K562 (cell line): Measurements from ENCODE around the gene PARD3. TPM values are rescaled to one million over a fixed set of nuclear protein-coding genes. Genes with fewer than 3 reads are reported as not detected.

ENCODE experiments used
- ATAC-seq: fragments of 200-7000 bp; cut with Tn5 transposase; 3 replicates; pipeline ENCODE4 v1.9.1; 2020; ENCODE audit warnings: moderate library complexity
- BruUV-seq: library from RNA; stranded (reverse); fragments of 400-500 nt; replicated peaks from 2 replicates; lab custom pipeline; 2021; lab: Mats Ljungman, UMichigan
- CTCF ChIA-PET: fragments of 300-600 bp; formaldehyde crosslinking; extraction: SDS; loops from one replicate; lab custom pipeline; 2021; ENCODE audit warnings: low intra/inter-chr PET ratio; lab: Yijun Ruan, JAX
- POLR2A ChIA-PET: fragments of 300-600, 350-650 bp; sonication (Branson Sonifier 250); formaldehyde crosslinking; extraction: SDS; loops from one replicate; lab custom pipeline; 2021; ENCODE audit warnings: antibody characterized with exemption, inconsistent platforms; lab: Yijun Ruan, JAX
- DNase-seq, 4 experiments: peaks; one replicate each; pipeline versions ENCODE4 v3.0.0 to v3.0.0-alpha.2; 2011 to 2018; ENCODE audit warnings: low spot score in 3 of 4, mixed read lengths in 3 of 4; ENCODE audit errors: extremely low read depth in 1 of 4
- FAIRE-seq: peaks from 2 replicates; lab custom pipeline; 2011; peaks lifted over from hg19 to GRCh38; lab: Jason Lieb, UNC
- H2AFZ ChIP-seq: 2 replicates; pipeline ENCODE4 v1.6.0; 2011; ENCODE audit warnings: low read depth, low read length, control low read depth, inconsistent platforms
- H3K27ac ChIP-seq: fragments of 200-600 bp; 3 replicates; pipeline ENCODE4 v1.8.0; 2011; ENCODE audit warnings: low read depth, mild to moderate bottlenecking, control low read depth, inconsistent platforms, low read length, moderate library complexity, mixed read lengths; ENCODE audit errors: extremely low read depth
- H3K27me3 ChIP-seq, 2 experiments: fragments of 300-600 bp in 1 of 2; 2 replicates in 1 of 2; 3 replicates in 1 of 2; pipeline versions ENCODE4 v1.6.0 to v1.8.0; 2011; ENCODE audit warnings: inconsistent platforms in 2 of 2, low read length in 2 of 2, mild to moderate bottlenecking in 1 of 2, mixed read lengths in 1 of 2, moderate library complexity in 1 of 2; ENCODE audit not compliant: control insufficient read depth in 2 of 2, insufficient read depth in 2 of 2
- H3K36me3 ChIP-seq: fragments of 300-600 bp; 3 replicates; pipeline ENCODE4 v1.8.0; 2011; ENCODE audit warnings: mild to moderate bottlenecking, low read length, inconsistent platforms; ENCODE audit not compliant: control insufficient read depth, insufficient read depth
- H3K4me1 ChIP-seq, 2 experiments: fragments of 200-600 bp in 1 of 2; replicated peaks in 1 of 2; 2 replicates in 1 of 2; 3 replicates in 1 of 2; pipeline versions ENCODE4 v1.5.1 to v1.8.0; 2011; ENCODE audit warnings: inconsistent platforms in 2 of 2, low read length in 2 of 2, mild to moderate bottlenecking in 1 of 2, mixed read lengths in 1 of 2, moderate library complexity in 1 of 2; ENCODE audit not compliant: control insufficient read depth in 2 of 2, insufficient read depth in 2 of 2
- H3K4me2 ChIP-seq: 2 replicates; pipeline ENCODE4 v1.6.1; 2011; ENCODE audit warnings: low read length, control low read depth, inconsistent platforms, mixed read lengths; ENCODE audit not compliant: insufficient read depth
- H3K4me3 ChIP-seq: fragments of 200-600 bp; sonication (generic), shearing (Covaris generic); 2 replicates; pipeline ENCODE4 v1.5.1; 2016; ENCODE audit warnings: control low read depth, inconsistent platforms
- H3K79me2 ChIP-seq: fragments of 200-600 bp; 3 replicates; pipeline ENCODE4 v1.8.0; 2011; ENCODE audit warnings: low read length, inconsistent platforms; ENCODE audit not compliant: control insufficient read depth, insufficient read depth
- H3K9ac ChIP-seq, 2 experiments: 2 replicates each; pipeline versions ENCODE4 v1.6.0 to v1.6.1; 2011; ENCODE audit warnings: low read depth in 2 of 2, low read length in 2 of 2, control low read depth in 1 of 2, inconsistent platforms in 1 of 2, mild to moderate bottlenecking in 1 of 2, mixed read lengths in 1 of 2; ENCODE audit not compliant: insufficient read depth in 1 of 2
- H3K9me1 ChIP-seq: one replicate; pipeline ENCODE4 v1.6.0; 2011; ENCODE audit warnings: inconsistent platforms, mild to moderate bottlenecking, low read length, moderate library complexity; ENCODE audit not compliant: control insufficient read depth, insufficient read depth
- H3K9me3 ChIP-seq: replicated peaks from 2 replicates; pipeline ENCODE4 v1.5.1; 2011; ENCODE audit warnings: low read depth, low read length, inconsistent platforms; ENCODE audit not compliant: control insufficient read depth, insufficient read depth
- H4K20me1 ChIP-seq: replicated peaks from 2 replicates; pipeline ENCODE4 v1.6.1; 2011; ENCODE audit warnings: low read length, inconsistent platforms, mixed read lengths; ENCODE audit not compliant: control insufficient read depth, insufficient read depth
- CBX1 ChIP-seq: sonication (generic); IDR thresholded peaks from 2 replicates; pipeline ENCODE4 v1.6.1; 2016; ENCODE audit warnings: antibody characterized with exemption, low read depth, mild to moderate bottlenecking
- CHCHD3 ChIP-seq: fragments of 250-450 bp; sonication (Bioruptor Pico); IDR thresholded peaks from 2 replicates; pipeline ENCODE4 v2.1.2; 2022; ENCODE audit warnings: mild to moderate bottlenecking
- HDAC1 ChIP-seq, 2 experiments: fragments of 450-650 bp; IDR thresholded peaks; 2 replicates each; pipeline ENCODE4 v1.6.1; 2016 to 2017; ENCODE audit warnings: inconsistent platforms in 1 of 2, mild to moderate bottlenecking in 1 of 2, moderate library complexity in 1 of 2
- HNRNPH1 ChIP-seq: fragments of 200-400 bp; formaldehyde crosslinking; optimal IDR thresholded peaks from 2 replicates; pipeline ENCODE3; 2017; ENCODE audit warnings: low read depth, mild to moderate bottlenecking, low read length, moderate library complexity
- NRF1 ChIP-seq, 2 experiments: fragments of 450-650 bp; IDR thresholded peaks in 1 of 2; conservative IDR thresholded peaks in 1 of 2; 2 replicates each; pipeline ENCODE4 v1.6.1; 2014; ENCODE audit warnings: mild to moderate bottlenecking in 2 of 2
- ZBTB8A ChIP-seq: fragments of 450-650 bp; IDR thresholded peaks from 2 replicates; pipeline ENCODE4 v1.6.1; 2018; ENCODE audit warnings: mild to moderate bottlenecking, moderate library complexity; ENCODE audit not compliant: partially characterized antibody
- ZNF174 ChIP-seq: fragments of 250-450 bp; sonication (Bioruptor Pico); IDR thresholded peaks from 2 replicates; pipeline ENCODE4 v1.4.0; 2020; ENCODE audit warnings: mild to moderate bottlenecking
- ZNF445 ChIP-seq: fragments of 250-450 bp; sonication (Bioruptor Pico); IDR thresholded peaks from 2 replicates; pipeline ENCODE4 v1.4.0; 2020; ENCODE audit warnings: low read depth, mild to moderate bottlenecking, moderate library complexity
- ZNF696 ChIP-seq: fragments of 250-450 bp; sonication (Bioruptor Pico); conservative IDR thresholded peaks from 2 replicates; pipeline ENCODE4 v1.4.0; 2020; ENCODE audit warnings: mild to moderate bottlenecking, moderate library complexity
- WGBS: fragments of 100-300 bp; shearing (Covaris generic); methylation state at CpG from one replicate; pipeline ENCODE4 v1.1.6; 2016; ENCODE audit warnings: low coverage, mixed read lengths; ENCODE audit not compliant: insufficient coverage; ENCODE audit errors: missing lambda C conversion rate; 5-methylcytosine and 5-hydroxymethylcytosine counted together
- in situ Hi-C: fragments of 300-500 bp; cut with MboI; formaldehyde crosslinking; loops from 4 replicates; pipeline ENCODE4 v1.15.0; 2018; ENCODE audit warnings: inconsistent platforms, mixed read lengths
- intact Hi-C: fragments of 100-400 bp; cut with micrococcal nuclease; formaldehyde crosslinking; loops from 2 replicates; pipeline ENCODE4 v1.14.2; 2022
- polyA plus RNA-seq, 8 experiments: library from polyadenylated mRNA; depleted of rRNA in 4 of 8; stranded (reverse) in 5 of 8; unstranded in 3 of 8; fragments of >200 nt; fragmentation: Nextera tagmentation in 2 of 8; fragmentation: Illumina TruSeq in 1 of 8; extraction: Ambion mirVana in 2 of 8; extraction: Trizol in 1 of 8; gene quantifications; 2 replicates each; pipeline versions ENCODE4 v1.2.1 to v1.2.3, GENCODE V29; 2011 to 2014; ENCODE audit warnings: inconsistent platforms in 1 of 8, missing spikeins in 1 of 8
- total RNA-seq, 7 experiments: library from RNA; depleted of rRNA in 6 of 7; stranded (reverse); fragments of >200 nt in 6 of 7; fragmentation: Illumina TruSeq in 2 of 7; extraction: Trizol in 2 of 7; gene quantifications; 2 replicates each; pipeline versions ENCODE4 v1.2.1 to v1.2.3, GENCODE V29; 2011 to 2021; ENCODE audit warnings: low replicate concordance in 1 of 7
- TF ChIP-seq, protein P1 (sequence below): sonication (generic); IDR thresholded peaks from 2 replicates; pipeline ENCODE4 v1.6.1; 2016
- TF ChIP-seq, protein P2 (sequence below): fragments of 250-450 bp; sonication (Bioruptor Pico); IDR thresholded peaks from 2 replicates; pipeline ENCODE4 v1.5.0; 2021
- TF ChIP-seq, protein P3 (sequence below): fragments of 450-650 bp; IDR thresholded peaks from 2 replicates; pipeline ENCODE4 v1.6.1; 2017; ENCODE audit warnings: antibody characterized with exemption

The PARD3 gene
- total and polyA plus RNA-seq, 9 of the 15 experiments (the other 6 are each of a cell fraction or from before 2014, with no cell fraction given): 2.7 to 11.7 (median 7.7) TPM

DNA sequence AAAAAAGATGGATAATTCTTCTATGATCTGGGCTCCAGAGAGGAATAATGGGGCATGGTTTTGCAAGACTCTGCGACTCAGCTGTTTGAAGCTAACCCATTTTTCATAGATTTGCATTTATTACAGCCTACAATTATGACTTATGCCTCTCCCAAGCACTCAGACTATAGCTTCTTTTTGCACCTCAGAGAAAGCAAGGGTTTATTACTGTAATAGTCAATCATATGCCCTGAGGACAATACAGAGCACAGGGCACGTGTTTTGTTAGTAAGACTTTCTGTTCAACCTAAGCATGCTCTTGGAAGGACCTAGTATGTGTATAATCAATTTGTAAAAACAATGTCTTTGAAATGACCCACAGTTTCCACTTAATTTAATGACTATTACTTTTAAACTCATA is 221.2 kb downstream of the PARD3 start (continued):
- no peak for TF ChIP-seq ZBTB8A
- TF ChIP-seq, all 486 proteins: peak for 0

DNA sequence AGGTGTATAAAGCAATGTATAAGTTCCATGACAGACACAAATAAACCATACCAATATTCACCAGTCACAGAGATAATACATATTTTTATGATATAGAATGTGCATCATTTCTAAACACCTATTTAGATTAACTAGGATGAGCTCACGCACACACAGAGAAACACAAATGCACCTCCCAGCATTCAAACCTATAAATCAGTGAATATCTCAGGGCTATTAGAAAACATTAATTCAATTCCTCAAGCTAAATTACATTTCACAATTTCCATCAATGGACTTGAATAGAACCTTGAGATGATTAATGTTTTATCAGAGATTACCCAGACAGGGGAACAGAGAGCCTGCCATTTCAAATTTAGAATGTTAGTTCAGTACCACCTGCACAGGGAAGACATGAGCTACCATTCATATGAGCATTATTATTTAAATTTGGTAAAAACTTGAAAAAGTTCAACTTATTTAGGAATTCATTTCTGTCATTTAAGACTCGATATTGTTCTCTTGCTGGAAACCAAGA is 221.7 kb downstream of the PARD3 start:
- Histone ChIP-seq H3K27ac (no peak overlapping the region), H3K9me1 (no peaks in the 10 kb centered on the region), H3K27me3 (no peaks in the 10 kb centered on the region), H3K36me3 (no peaks in the 10 kb centered on the region), H2AFZ (no peak overlapping the region), H3K4me3 (no peak overlapping the region), H4K20me1 (peaks cover 6% of the 10 kb centered on the region; the same call in 1 of the 2 replicates), H3K9ac (no peak overlapping the region), H3K79me2 (no peaks in the 10 kb centered on the region), H3K4me1 (no peaks in the 10 kb centered on the region), H3K4me2 (no peak overlapping the region), H3K9me3 (no peaks in the 10 kb centered on the region)
- FAIRE-seq: no peak
- POLR2A ChIA-PET: interaction anchor here (1.1 kb wide), 1 partner anchor 13 kb away, joined by 3 read pairs; no protein-coding TSS in a partner anchor
- no peak for ATAC-seq
- TF ChIP-seq ZNF174 (CRISPR knock-in tag) (no peak), NRF1 (conservative IDR thresholded peaks at IDR 0.05 in 1 of 2, IDR thresholded peaks at IDR 0.05 in 1 of 2) (no peak), HNRNPH1 (no peak), CBX1 (no peak), ZNF445 (no peak), HDAC1 (IDR thresholded peaks at IDR 0.05) (no peak), CHCHD3 (CRISPR knock-in tag) (no peak), ZNF696 (CRISPR knock-in tag) (no peak)
- TF ChIP-seq, protein P1, sequence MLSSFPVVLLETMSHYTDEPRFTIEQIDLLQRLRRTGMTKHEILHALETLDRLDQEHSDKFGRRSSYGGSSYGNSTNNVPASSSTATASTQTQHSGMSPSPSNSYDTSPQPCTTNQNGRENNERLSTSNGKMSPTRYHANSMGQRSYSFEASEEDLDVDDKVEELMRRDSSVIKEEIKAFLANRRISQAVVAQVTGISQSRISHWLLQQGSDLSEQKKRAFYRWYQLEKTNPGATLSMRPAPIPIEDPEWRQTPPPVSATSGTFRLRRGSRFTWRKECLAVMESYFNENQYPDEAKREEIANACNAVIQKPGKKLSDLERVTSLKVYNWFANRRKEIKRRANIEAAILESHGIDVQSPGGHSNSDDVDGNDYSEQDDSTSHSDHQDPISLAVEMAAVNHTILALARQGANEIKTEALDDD: no peak
- TF ChIP-seq, protein P2, sequence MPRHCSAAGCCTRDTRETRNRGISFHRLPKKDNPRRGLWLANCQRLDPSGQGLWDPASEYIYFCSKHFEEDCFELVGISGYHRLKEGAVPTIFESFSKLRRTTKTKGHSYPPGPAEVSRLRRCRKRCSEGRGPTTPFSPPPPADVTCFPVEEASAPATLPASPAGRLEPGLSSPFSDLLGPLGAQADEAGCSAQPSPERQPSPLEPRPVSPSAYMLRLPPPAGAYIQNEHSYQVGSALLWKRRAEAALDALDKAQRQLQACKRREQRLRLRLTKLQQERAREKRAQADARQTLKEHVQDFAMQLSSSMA (CRISPR knock-in tag): no peak
- TF ChIP-seq, protein P3, sequence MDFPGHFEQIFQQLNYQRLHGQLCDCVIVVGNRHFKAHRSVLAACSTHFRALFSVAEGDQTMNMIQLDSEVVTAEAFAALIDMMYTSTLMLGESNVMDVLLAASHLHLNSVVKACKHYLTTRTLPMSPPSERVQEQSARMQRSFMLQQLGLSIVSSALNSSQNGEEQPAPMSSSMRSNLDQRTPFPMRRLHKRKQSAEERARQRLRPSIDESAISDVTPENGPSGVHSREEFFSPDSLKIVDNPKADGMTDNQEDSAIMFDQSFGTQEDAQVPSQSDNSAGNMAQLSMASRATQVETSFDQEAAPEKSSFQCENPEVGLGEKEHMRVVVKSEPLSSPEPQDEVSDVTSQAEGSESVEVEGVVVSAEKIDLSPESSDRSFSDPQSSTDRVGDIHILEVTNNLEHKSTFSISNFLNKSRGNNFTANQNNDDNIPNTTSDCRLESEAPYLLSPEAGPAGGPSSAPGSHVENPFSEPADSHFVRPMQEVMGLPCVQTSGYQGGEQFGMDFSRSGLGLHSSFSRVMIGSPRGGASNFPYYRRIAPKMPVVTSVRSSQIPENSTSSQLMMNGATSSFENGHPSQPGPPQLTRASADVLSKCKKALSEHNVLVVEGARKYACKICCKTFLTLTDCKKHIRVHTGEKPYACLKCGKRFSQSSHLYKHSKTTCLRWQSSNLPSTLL: no peak
- CTCF ChIA-PET: no interaction called here
- no TSS peak for BruUV-seq
- DNase-seq: no peak
- in situ Hi-C loops: no loop called here
- WGBS: 34% methylated on average over 2 of the region's 2 CpGs
- intact Hi-C loops: no loop called here
